GM18511 (cell line): ENCODE data around the gene PIK3CB.
"Not testable (repeated sequence)": the region's sequence is repeated elsewhere in the genome, so short reads cannot be mapped to it uniquely, and the experiment has no call there.

Experiments used
- ATAC-seq: cut with Tn5 transposase; IDR thresholded peaks from one replicate; pipeline ENCODE4 v1.9.1; 2021; ENCODE audit warnings: mild to moderate bottlenecking, moderate library complexity; ENCODE audit not compliant: unreplicated experiment

The PIK3CB gene

DNA sequence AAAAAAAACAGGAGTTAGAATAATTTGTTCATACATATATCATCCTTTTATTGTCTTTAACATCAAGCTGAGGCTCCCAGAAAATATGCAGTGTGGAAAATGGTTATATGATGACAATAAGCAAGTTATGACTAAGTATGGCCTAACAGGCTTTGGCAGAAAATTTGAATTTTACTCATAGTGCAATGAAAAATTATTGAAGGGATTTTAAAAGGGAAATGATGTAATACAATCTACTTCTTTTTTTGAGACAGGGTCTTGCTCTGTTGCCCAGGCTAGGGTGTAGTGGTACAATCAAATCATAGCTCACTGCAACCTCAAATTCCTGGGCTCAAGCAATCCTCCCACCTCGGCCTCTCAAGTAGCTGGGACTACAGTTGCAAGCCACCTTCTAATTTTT, 147.5 kb downstream of the PIK3CB start:
- peak; percentile 26 for ATAC-seq

DNA sequence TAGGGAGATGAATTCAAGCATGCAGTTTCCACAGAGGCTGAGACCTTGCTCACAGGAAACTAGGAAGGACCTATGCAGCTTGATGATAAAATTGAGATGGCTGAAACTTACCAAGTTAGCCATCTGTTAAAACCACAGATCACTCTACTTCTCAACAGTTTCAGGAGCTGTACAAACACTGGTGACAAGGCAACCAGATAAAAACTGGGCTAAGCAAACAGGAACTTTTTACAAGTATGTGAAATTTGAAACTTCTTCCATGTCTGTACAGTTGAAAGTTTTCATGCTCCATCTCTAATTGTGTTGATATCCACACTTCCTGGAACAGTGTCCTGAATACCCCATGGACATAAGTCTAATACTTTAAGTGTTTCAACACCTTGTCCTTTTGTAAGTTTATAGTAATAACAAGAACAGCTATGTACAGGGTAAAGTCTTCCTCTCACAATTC, 147.9 kb downstream of the PIK3CB start:
- peak; percentile 99 for ATAC-seq

DNA sequence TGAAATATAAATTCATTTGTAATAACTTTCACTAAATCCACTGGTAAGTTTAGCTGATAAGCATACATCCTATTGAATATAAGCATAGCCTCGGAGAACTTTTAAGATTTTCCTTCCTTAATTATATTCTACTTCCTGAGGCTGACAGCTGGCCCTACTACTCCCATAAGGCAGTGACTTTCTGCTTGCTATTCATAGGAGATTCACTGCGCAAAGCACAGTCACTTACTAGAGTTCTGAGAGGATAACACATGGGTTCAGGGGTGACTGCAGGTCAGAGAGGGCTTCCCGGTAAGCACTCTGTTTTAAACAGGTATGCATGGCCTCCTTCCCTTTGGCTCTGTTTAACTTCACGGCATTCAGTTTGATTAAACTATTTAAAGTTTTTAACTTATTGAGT, 150.3 kb downstream of the PIK3CB start:
- no peak for ATAC-seq

DNA sequence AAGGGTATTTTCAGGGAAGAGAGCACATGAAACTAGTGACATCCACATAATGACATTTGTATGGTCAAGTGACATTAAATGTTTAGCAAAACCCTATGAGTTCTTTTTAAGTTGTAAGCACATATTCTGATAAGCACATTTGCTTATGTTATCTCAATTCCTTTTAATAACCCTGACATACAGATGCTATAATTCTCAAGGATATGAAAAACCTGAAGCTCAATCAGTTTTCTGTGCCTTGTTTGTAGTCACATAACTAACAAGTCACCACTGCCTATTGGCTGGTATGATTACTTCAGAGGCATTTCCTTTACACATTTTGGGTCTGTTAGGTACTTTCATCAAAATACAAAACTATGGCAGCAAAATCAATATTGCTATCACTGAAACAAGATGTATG, 152.1 kb downstream of the PIK3CB start:
- no peak for ATAC-seq

DNA sequence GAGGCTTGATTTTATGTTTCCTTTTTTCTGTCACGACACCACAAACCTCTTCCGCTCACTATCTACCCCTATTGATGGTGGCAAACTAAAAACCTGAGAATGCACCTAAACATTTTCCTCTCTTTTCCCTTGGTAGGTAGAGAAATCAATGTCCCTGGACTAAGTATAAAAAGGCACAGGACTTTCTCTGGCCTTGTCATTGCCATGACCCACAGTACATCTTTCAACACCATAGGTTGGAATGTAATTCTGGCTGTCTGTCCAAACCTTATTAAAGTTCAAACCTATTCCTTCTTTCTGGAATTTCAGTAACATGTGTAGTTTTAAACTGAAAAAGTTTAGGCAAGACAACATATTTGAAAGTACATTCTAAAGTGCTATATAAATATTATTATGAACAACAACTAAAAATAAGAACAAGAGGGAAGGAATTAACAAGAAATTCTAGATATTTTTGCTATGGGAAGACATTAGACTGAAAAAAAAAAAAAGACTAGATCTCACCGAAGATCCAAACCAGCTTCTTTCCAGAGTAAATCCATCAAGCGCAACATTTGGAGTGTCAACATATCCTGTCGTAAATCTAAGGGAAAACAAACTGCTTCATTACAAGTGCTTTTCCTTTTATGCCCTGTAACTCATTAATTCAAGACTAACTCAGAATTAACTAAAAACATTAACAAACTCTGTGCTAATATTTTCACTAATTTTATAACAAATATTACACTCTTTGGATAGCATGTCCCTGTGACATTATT, 153.1 kb downstream of the PIK3CB start:
- no peak for ATAC-seq

DNA sequence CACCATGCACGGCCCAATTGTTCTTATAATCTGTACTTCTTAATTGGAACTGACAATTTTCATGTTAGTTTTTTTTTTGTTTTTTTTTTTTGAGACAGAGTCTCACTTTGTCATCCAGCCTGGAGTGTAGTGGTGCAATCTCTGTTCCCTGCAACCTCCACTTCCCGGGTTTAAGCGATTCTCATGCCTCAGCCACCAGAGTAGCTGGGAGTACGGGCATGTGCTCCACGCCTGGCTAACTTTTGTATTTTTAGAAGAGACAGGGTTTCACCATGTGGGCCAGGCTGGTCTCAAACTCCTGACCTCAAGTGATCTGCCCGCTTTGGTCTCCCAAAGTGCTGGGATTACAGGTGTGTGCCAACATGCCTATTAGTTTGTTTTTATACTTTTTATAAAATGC, 153.8 kb downstream of the PIK3CB start:
- ATAC-seq = not testable (repeated sequence)

DNA sequence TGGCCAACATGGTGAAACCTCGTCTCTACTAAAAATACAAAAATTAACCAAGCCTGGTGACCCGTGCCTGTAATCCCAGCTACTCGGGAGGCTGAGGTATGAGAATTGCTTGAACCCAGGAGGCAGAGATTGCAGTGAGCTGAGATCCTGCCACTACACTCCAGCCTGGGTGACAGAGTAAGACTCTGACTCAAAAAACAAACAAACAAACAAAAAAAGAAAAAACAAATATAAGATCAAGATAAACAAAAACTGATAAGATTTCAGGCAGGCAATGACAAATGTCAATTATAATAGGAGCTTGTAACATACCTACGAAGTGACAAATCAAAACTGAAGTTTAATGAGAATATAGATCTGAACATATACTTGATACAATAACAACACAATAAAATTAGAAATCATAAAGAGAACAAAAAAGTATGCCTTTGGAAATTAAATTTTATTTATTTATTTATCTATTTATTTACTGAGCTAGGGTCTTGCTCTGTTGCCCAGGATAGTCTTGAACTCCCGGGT, 155.8 kb downstream of the PIK3CB start:
- ATAC-seq = no peak

DNA sequence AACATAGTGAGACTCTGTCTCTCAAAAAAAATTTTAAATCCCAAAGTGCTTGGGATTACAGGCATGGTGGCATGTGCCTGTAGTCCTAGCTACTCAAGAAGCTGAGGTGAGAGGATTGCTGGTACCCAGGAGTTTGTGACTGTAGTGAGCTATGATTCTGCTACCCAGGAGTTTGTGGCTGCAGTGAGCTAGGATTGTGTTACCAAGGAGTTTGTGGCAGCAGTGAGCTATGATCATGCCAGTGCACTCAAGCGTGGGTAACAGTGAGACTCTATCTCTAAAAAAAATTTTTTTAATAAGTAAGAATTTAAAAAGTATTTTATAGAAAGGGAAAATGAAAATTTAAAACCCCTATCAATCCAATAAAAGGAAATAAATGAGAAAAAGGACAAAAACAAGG, 156.6 kb downstream of the PIK3CB start:
- no peak for ATAC-seq

DNA sequence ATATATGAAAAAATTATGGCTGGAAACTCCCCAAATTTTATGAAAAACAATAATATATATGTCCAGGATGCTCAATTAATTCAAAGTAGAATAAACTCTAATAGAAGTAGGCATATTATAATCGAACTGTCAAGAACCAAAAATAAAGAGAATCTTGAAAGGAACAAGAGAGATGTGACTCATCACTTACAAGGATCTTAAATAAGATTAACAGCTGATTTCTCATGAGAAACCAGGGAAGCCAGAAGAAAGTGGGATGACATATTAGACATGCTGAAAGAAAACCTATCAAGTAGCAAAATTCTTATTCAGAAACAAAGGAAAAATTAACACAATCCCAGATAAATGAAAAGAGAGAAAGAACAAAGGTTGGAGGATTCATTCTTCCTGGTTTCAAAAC, 159.3 kb downstream of the PIK3CB start:
- no peak for ATAC-seq

DNA sequence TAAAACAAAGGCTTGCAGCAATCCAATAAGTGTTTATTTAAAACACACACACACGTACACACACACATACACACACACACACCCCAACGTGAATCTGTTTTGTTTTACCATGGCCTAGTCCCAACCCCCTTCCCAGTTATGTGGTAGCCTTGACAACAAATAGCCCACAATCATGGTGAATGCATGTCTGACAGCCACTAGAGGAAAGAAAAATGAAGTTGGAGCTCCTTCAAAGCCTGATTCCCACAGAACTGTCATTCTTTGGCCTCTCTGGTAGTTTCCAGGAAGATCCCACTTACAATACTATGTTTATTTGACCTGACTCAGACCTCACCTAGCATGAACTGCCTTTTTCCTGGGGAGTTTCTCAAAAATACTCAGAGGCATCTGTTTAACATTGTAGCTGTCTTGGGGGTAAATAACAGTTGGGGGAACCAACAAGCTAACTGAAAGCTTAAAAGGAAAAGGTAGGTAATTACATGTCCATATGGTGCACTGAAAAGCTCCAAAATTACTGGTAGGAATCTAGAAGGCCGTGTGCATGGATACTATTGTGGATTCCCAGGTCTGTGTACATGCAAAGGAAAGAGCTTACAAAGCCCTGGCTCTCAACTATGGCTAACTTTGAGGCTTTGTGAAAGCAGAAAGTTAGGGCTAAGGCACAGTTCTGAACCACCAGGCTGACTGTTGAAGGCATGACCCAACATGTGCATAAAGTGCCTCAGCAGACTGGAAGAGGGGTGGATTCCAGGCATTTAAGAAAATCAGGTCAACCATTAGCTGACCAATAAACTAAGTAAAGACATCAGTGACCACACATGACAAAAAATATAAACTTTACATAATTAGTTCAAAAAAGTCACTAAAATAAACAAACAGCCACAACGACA, 160.8 kb downstream of the PIK3CB start:
- no peak for ATAC-seq

DNA sequence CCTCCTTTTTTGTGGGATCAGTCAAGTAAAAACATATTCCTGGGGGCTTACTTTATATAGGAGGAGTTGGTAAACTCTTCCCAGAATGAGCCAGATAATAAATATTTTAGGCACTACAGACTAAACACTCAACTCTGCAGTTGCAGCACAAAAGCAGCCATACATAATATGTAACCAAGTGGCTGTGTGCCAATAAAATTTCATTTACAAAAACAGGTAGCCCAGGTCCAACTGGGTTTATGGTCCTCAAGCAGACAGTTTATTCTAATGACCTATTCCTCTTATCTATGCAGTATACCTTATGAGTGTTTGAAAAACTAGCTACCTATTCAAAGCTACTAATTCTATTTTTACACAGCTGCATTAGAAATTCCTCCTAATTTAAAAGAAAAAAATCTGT, 164.3 kb downstream of the PIK3CB start:
- no peak for ATAC-seq

DNA sequence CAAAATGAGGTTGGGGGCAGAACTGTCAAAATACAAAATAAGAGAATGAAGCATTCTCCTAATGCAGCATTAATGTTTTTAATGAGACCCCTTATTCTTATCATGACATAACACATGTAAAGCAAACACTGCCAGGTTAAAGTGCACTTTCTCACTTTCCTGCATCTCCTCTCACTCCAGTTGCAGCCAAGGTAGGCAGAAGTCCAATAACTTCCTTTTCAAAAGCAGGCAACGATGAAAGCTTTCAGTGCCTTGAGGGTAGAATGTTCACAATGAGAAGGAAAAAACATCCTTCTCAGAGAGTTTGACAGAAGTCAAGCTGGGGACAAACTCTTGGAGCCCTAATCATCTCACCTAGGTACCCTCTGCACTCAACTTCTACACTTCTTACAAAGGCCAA, 166.6 kb downstream of the PIK3CB start:
- no peak for ATAC-seq

DNA sequence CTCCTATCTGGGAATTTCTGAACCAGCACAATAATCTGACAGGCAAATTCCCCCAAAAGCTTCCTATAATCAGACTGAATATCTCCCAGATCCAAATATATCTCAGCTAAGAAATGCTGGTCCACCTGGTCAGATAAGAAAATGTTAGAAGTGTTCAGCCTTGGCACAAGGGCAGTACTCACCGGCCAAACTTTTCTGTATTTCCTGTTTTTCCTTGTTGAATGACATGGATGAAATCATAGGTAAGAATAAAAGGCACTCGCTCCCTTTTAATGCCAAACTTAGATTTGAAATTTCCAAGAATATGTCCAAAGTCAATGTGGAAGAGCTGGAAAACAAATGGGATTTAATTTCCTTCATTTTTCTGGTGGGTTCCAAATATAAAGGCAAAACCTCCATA, 177.2 kb downstream of the PIK3CB start:
- ATAC-seq = no peak

DNA sequence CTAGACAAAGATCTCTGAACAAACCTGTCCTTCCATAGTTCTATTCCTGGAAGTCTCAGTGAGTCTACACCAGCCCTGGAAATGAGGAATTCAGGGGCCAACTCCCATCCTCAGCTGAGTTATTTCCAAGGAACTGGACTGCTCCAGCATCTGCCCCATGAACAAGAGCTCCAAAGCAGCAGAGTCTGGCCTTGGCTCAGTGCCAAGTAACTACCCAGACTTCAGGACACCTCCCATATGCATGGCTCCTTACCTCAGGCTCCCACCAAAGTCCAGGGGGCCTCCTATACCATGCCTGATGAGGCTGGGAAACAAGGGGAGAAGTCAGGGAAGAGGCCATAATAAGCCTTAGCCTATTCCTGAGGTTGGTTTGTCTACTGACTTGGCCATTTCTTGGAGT, 181.2 kb downstream of the PIK3CB start:
- no peak for ATAC-seq

DNA sequence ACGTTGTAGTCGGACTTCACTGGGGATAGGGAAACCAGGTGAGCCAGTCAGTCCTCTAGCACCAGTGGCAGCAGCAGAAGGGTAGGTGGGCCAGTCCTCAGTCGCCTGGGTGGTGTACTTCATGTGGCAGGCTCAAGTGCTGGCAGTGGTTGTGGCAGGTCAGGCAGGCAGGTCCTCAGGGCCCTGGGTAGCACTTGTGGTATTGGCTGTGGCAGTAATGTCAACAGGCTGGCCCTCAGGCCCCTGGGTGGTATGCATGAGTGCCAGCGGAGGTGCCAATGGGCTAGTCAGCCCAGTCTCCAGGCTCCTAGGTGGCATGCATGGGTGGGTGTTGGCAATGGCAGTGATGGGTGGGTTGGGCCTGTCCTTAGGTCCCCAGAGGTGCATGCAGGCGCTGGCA, 185.6 kb downstream of the PIK3CB start:
- ATAC-seq = no peak

DNA sequence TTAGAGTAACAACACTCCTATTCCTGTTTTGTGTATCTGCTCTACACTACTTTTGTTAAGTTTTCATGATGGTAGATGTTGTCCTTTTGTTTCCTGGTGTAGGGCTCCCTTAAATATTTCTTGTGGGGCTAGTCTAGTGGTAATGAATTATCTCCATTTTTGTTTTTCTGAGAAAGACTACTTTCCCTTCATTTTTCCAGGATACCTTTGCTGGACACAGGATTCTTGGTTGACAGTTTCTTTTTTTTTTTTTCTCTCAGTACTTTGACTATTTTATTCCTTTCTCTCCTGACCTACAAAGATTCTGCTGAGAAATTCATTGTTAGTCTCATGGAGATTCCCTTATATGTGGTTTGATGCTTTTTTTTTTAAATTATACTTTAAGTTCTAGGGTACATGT, 188.2 kb downstream of the PIK3CB start:
- ATAC-seq = no peak

DNA sequence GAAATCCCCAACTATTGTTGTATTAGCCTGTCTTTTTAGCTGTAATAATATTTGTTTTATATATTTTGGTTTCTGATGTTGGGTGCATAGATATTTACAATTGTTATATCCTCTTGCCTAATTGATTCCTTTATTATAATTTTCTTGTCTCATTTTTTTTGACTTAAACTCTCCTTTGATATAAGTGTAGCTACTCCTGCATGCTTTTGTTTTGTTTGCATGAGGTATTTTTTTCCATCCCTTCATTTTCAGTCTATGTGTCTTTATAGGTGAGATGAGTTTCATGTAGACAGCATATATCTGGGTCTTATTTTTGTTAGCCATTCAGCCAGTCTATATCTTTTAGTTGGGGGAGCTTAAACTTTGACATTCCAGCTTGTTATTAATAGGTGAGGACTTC, 188.7 kb downstream of the PIK3CB start:
- no peak for ATAC-seq

DNA sequence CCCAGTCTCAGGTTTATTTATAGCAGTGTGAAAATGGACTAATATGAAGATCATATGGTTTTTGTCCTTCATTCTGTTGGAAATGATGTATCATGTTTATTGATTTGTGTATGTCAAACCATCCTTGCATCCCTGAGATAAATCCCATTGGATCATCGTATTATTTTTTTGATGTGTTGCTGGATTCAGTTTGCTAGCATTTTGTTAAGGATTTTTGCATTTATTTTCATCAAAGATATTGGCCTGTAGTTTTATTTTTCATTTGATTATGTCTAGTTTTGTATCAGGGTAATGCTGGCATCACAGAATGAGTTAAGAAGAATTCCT, 191.8 kb downstream of the PIK3CB start:
- ATAC-seq = no peak

DNA sequence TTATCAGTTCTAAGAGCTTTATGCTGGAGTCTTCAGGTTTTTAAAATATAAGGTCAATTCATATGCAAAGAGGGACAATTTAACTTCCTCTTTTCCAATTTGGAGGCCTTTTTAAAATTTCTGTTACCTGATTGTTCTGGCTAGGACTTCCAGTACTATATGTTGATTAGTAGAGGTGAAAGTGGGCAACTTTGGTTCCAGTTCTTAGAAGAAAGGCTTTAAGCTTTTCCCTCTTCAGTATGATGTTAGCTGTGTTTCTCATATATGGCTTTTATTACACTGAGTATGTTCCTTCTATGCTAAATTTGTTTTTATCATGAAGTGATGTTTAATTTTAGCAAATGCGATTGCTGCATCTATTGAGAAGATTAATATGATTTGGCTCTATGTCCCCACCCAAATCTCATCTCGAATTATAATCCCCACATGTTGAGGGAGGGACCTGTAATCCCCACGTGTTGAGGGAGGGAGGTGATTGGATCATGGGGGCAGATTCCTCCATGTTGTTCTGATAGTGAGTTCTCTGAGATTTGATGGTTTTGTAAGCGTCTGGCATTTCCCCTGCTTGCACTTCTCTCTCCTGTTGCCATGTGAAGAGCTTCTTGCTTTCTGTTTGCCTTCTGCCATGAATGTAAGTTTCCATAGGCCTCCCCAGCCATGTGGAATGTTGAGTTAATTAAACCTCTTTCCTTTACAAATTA, 192.4 kb downstream of the PIK3CB start:
- no peak for ATAC-seq

DNA sequence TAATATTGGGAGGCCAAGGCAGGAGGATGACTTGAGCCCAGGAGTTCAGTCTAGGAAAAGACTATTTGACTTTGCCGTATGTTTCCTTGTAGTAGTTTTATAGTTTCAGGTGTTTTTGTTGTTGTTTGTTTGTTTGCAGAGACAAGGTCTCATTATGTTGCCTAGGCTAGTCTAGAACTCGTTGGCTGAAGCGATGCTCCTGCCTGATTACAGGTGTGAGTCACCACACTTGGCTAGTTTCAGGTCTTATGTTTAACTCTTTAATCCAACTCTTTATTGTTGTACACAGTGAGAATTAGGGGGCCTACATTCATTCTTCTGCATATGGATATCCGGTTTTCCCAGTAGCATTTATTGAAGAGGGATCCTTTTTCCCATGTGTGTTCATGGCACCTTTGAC, 194.2 kb downstream of the PIK3CB start:
- no peak for ATAC-seq

DNA sequence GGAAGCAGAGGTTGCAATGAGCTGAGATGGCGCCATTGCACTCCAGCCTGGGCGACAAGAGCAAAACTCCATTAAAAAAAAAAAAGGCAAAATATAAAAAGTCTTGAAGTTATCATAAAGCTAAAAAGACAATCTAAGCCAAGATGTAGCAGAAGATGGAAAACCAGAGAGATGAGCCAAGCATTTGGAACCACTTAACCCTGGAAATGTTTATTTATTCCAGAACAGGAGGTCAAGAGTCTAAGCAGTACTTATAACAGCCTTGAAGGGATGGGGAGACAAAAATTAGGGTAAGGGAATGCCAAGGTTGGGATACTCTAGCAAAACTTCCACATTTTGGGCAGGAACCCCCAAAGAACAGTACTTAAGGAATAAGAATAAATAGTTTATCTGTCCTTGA, 196.1 kb downstream of the PIK3CB start:
- no peak for ATAC-seq

DNA sequence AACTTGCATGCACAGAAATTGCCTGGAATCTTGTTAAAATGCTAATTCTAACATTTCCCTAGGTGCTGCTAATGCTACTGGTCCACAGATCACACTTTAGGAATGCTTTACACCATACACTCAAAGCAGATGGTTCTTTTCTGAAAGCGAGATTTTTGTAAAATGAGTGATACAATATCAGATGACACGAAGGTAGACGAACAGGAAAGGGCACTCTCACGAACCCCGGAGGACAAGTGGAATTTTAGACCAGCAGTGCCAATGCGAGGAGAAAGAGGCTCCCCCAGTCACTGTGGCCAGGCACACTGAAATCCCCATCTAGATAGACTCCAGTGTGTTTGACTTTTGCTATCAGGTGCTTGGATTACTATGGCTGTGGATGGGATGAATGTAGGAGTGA, 205.2 kb downstream of the PIK3CB start:
- no peak for ATAC-seq
